Measurements from ENCODE around the gene TSEN15.

The TSEN15 gene

GRCh38 chr1:184082541-184083415, 31.2 kb downstream of the TSEN15 start:
- Histone ChIP-seq H3K9me3 (ENCODE audit: control insufficient read depth, insufficient read depth, low read depth, low read length) (no peaks in the 10 kb centered on the region), H3K27ac (ENCODE audit: extremely low read depth, low read depth, low read length) (no peak overlapping the region), H3K36me3 (ENCODE audit: control insufficient read depth in 2 of 2, insufficient read depth in 1 of 2, low read length in 2 of 2) (no peaks in the 10 kb centered on the region), H3K4me3 (ENCODE audit: low read depth, low read length) (no peak overlapping the region), H3K4me1 (ENCODE audit: control insufficient read depth, insufficient read depth, low read length) (no peaks in the 10 kb centered on the region)
- TF ChIP-seq SCRT2 (tag by site-specific recombination; IDR thresholded peaks at IDR 0.05) (no peak), ZNF423 (tag by site-specific recombination; IDR thresholded peaks at IDR 0.05) (no peak), ZBTB11 (tag by site-specific recombination; conservative IDR thresholded peaks at IDR 0.05; ENCODE audit: low read depth) (no peak), PATZ1 (tag by site-specific recombination; IDR thresholded peaks at IDR 0.05) (no peak), KLF1 (tag by site-specific recombination; IDR thresholded peaks at IDR 0.05) (no peak), PRDM2 (tag by site-specific recombination; IDR thresholded peaks at IDR 0.05; ENCODE audit: borderline replicate concordance) (no peak), ZNF350 (tag by site-specific recombination; IDR thresholded peaks at IDR 0.05) (no peak), GLI2 (tag by site-specific recombination; IDR thresholded peaks at IDR 0.05; ENCODE audit: borderline replicate concordance, low read depth) (no peak), ZNF274 (IDR thresholded peaks at IDR 0.05; ENCODE audit: low read length) (no peak), ZNF274 (tag by site-specific recombination; IDR thresholded peaks at IDR 0.05; ENCODE audit: borderline replicate concordance) (no peak), ZNF449 (tag by site-specific recombination; IDR thresholded peaks at IDR 0.05) (no peak)
- ChIA-PET CTCF (interaction anchor here (0.7 to 0.8 kb wide), 2 partner anchors 12 to 58 kb away, joined by 3 to 5 read pairs; no protein-coding TSS in a partner anchor), POLR2A (no interaction called here)

Measured in HEK293 (cell line).